ENCODE measurements around the gene NPTX1.

Gene NPTX1

GRCh38 chr17:80491478-80492342 lies 15.3 kb upstream of the NPTX1 start:
- no peak for DNase-seq (ENCODE audit: low read depth)

GRCh38 chr17:80487511-80487910 lies 11.1 kb upstream of the NPTX1 start:
- no peak overlapping the region for H3K4me3 ChIP-seq (ENCODE audit: control insufficient read depth, low read depth, low read length)
- no peak for DNase-seq (ENCODE audit: low read depth)
- TF ChIP-seq CTCF (IDR thresholded peaks at IDR 0.05; ENCODE audit: control insufficient read depth, insufficient read depth, low read depth, low read length, missing control alignments) = no peak

More at GRCh38 chr17:80491478-80492342, 15.3 kb upstream of the NPTX1 start:
- H3K4me3 ChIP-seq (ENCODE audit: control insufficient read depth, low read depth, low read length) = no peak overlapping the region
- no peak for TF ChIP-seq CTCF (IDR thresholded peaks at IDR 0.05; ENCODE audit: control insufficient read depth, insufficient read depth, low read depth, low read length, missing control alignments)

GRCh38 chr17:80486692-80487091 lies 10.3 kb upstream of the NPTX1 start:
- no peak overlapping the region for H3K4me3 ChIP-seq (ENCODE audit: control insufficient read depth, low read depth, low read length)
- DNase-seq (ENCODE audit: low read depth) = no peak
- no peak for TF ChIP-seq CTCF (IDR thresholded peaks at IDR 0.05; ENCODE audit: control insufficient read depth, insufficient read depth, low read depth, low read length, missing control alignments)

- no peak overlapping the region for H3K4me3 ChIP-seq (ENCODE audit: control insufficient read depth, low read depth, low read length)
- no peak for TF ChIP-seq CTCF (IDR thresholded peaks at IDR 0.05; ENCODE audit: control insufficient read depth, insufficient read depth, low read depth, low read length, missing control alignments)
- DNase-seq (ENCODE audit: low read depth) = no peak
Observed at GRCh38 chr17:80485846-80486245, 9.4 kb upstream of the NPTX1 start.

- TF ChIP-seq CTCF (IDR thresholded peaks at IDR 0.05; ENCODE audit: control insufficient read depth, insufficient read depth, low read depth, low read length, missing control alignments) = no peak
- no peak overlapping the region for H3K4me3 ChIP-seq (ENCODE audit: control insufficient read depth, low read depth, low read length)
- DNase-seq (ENCODE audit: low read depth) = no peak
Observed at GRCh38 chr17:80482555-80483308, 6.3 kb upstream of the NPTX1 start.

GRCh38 chr17:80482058-80482318 lies 5.6 kb upstream of the NPTX1 start:
- no peak for TF ChIP-seq CTCF (IDR thresholded peaks at IDR 0.05; ENCODE audit: control insufficient read depth, insufficient read depth, low read depth, low read length, missing control alignments)
- no peak overlapping the region for H3K4me3 ChIP-seq (ENCODE audit: control insufficient read depth, low read depth, low read length)
- DNase-seq (ENCODE audit: low read depth) = no peak

Measured in AG09309 (cell line).